Activated CD4-positive, alpha-beta memory T cell treated with anti-CD3 and anti-CD28 coated beads for 36 hours (primary cell): ENCODE results near the gene CSK. TPM values are rescaled to one million over a fixed set of nuclear protein-coding genes. Genes with fewer than 3 reads are reported as not detected.
A peak's percentile ranks its signal among the peaks of the same experiment; 100 is the strongest.

Experiments
- CTCF ChIA-PET: fragments of 350-600 bp; sonication (Branson Sonifier 250); formaldehyde crosslinking; loops from one replicate; lab custom pipeline; 2021; ENCODE audit warnings: antibody characterized with exemption, inconsistent platforms; lab: Charles Lee
- POLR2A ChIA-PET: fragments of 350-600 bp; sonication (Branson Sonifier 250); formaldehyde crosslinking; loops from one replicate; lab custom pipeline; 2021; ENCODE audit warnings: antibody characterized with exemption; lab: Charles Lee
- DNase-seq: peaks from one replicate; pipeline ENCODE4 v3.0.0-alpha.2; 2020
- H3K27ac Mint-ChIP-seq: one replicate; pipeline ENCODE4 v1.8.0; 2021; ENCODE audit warnings: mixed read lengths
- H3K27me3 Mint-ChIP-seq: one replicate; pipeline ENCODE4 v1.8.0; 2021; ENCODE audit warnings: mixed read lengths
- H3K36me3 Mint-ChIP-seq: one replicate; pipeline ENCODE4 v1.8.0; 2021; ENCODE audit warnings: mixed read lengths
- H3K4me1 Mint-ChIP-seq: one replicate; pipeline ENCODE4 v1.8.0; 2021; ENCODE audit warnings: low read depth, mixed read lengths
- H3K4me3 Mint-ChIP-seq: one replicate; pipeline ENCODE4 v1.8.0; 2021; ENCODE audit warnings: mild to moderate bottlenecking, mixed read lengths
- H3K9me3 Mint-ChIP-seq: one replicate; pipeline ENCODE4 v1.8.0; 2021; ENCODE audit warnings: mixed read lengths
- intact Hi-C: fragments of 100-400 bp; cut with micrococcal nuclease; formaldehyde crosslinking; loops from one replicate; pipeline ENCODE4 v1.15.1; 2023
- total RNA-seq, 2 experiments: library from RNA; stranded (reverse); gene quantifications; one replicate each; pipeline ENCODE4 v1.2.3, GENCODE V29; 2021

The CSK gene
- total RNA-seq, 2 experiments from 2014 or later: 260 to 262 TPM

- H3K9me3 Mint-ChIP-seq: no peaks in the 10 kb centered on the region
- no peak for DNase-seq
- POLR2A ChIA-PET: interaction anchor here (1.3 to 1.9 kb wide), 2 partner anchors 13 to 23 kb away, joined by 4 to 10 read pairs; no protein-coding TSS in a partner anchor
- peak overlapping the region; percentile 68 for H3K27ac Mint-ChIP-seq
- CTCF ChIA-PET: interaction anchor here (1.2 to 22.0 kb wide), 6 partner anchors 7 to 176 kb away, joined by 5 to 1220 read pairs (median 133); partner anchors contain the start of genes CSK and FAM219B
- H3K4me3 Mint-ChIP-seq: no peak overlapping the region
- peaks cover 58% of the 10 kb centered on the region for H3K4me1 Mint-ChIP-seq
- intact Hi-C loops: no loop called here
- H3K27me3 Mint-ChIP-seq: peaks cover under 1% of the 10 kb centered on the region
- H3K36me3 Mint-ChIP-seq: no peaks in the 10 kb centered on the region
These were observed 8.1 kb upstream of the CSK start for GRCh38 chr15:74773731-74774252.

GRCh38 chr15:74775132-74775562 is 6.7 kb upstream of the CSK start:
- H3K4me1 Mint-ChIP-seq: peaks cover 71% of the 10 kb centered on the region
- no peaks in the 10 kb centered on the region for H3K36me3 Mint-ChIP-seq
- intact Hi-C loops: no loop called here
- ChIA-PET CTCF (interaction anchor here (1.1 to 22.0 kb wide), 5 partner anchors 10 to 139 kb away, joined by 3 to 1220 read pairs (median 5); partner anchors contain the start of gene FAM219B), POLR2A (interaction anchor here (0.6 to 1.9 kb wide), 4 partner anchors 12 to 313 kb away, joined by 3 to 10 read pairs (median 4); no protein-coding TSS in a partner anchor)
- peak overlapping the region; percentile 99 for H3K27ac Mint-ChIP-seq
- no peak for DNase-seq
- H3K9me3 Mint-ChIP-seq: no peaks in the 10 kb centered on the region
- H3K4me3 Mint-ChIP-seq: no peak overlapping the region
- H3K27me3 Mint-ChIP-seq: no peaks in the 10 kb centered on the region

- CTCF ChIA-PET: interaction anchor here (0.9 to 22.0 kb wide), 3 partner anchors 9 to 126 kb away, joined by 3 to 1220 read pairs (median 3); no protein-coding TSS in a partner anchor
- H3K36me3 Mint-ChIP-seq: peaks cover 2% of the 10 kb centered on the region
- no peaks in the 10 kb centered on the region for H3K9me3 Mint-ChIP-seq
- DNase-seq: no peak
- POLR2A ChIA-PET: interaction anchor here (6.4 kb wide), 1 partner anchor 15 kb away, joined by 116 read pairs; no protein-coding TSS in a partner anchor
- no peaks in the 10 kb centered on the region for H3K27me3 Mint-ChIP-seq
- H3K4me3 Mint-ChIP-seq: no peak overlapping the region
- peak overlapping the region; percentile 99 for H3K27ac Mint-ChIP-seq
- intact Hi-C loops: no loop called here
- H3K4me1 Mint-ChIP-seq: peaks cover 77% of the 10 kb centered on the region
These were observed 6.0 kb upstream of the CSK start for GRCh38 chr15:74775894-74776293.

GRCh38 chr15:74776821-74777768 is 4.8 kb upstream of the CSK start:
- CTCF ChIA-PET: interaction anchor here (0.9 to 22.0 kb wide), 13 partner anchors 6 to 403 kb away, joined by 3 to 1220 read pairs (median 5); no protein-coding TSS in a partner anchor
- Mint-ChIP-seq H3K27me3 (no peaks in the 10 kb centered on the region), H3K9me3 (no peaks in the 10 kb centered on the region), H3K36me3 (peaks cover 2% of the 10 kb centered on the region), H3K27ac (peak overlapping the region; percentile 99), H3K4me3 (peak overlapping the region; percentile 78), H3K4me1 (peaks cover 74% of the 10 kb centered on the region)
- POLR2A ChIA-PET: interaction anchor here (0.6 to 6.4 kb wide), 6 partner anchors 8 to 125 kb away, joined by 3 to 116 read pairs (median 4); no protein-coding TSS in a partner anchor
- intact Hi-C loops: no loop called here
- peak; percentile 81 for DNase-seq

- POLR2A ChIA-PET: interaction anchor here (0.9 to 6.4 kb wide), 6 partner anchors 9 to 124 kb away, joined by 3 to 116 read pairs (median 4); no protein-coding TSS in a partner anchor
- DNase-seq: no peak
- Mint-ChIP-seq H3K27ac (peak overlapping the region; percentile 99), H3K4me3 (peak overlapping the region; percentile 78), H3K4me1 (peaks cover 72% of the 10 kb centered on the region), H3K27me3 (no peaks in the 10 kb centered on the region), H3K36me3 (peaks cover 5% of the 10 kb centered on the region), H3K9me3 (no peaks in the 10 kb centered on the region)
- intact Hi-C loops: no loop called here
- CTCF ChIA-PET: interaction anchor here (0.9 to 22.0 kb wide), 11 partner anchors 7 to 404 kb away, joined by 3 to 1220 read pairs (median 5); no protein-coding TSS in a partner anchor
These were observed 3.9 kb upstream of the CSK start for GRCh38 chr15:74777769-74778598.

GRCh38 chr15:74778599-74778970 is 3.3 kb upstream of the CSK start:
- peaks cover 70% of the 10 kb centered on the region for H3K4me1 Mint-ChIP-seq
- ChIA-PET CTCF (interaction anchor here (1.1 to 22.0 kb wide), 7 partner anchors 7 to 172 kb away, joined by 3 to 1220 read pairs (median 11); no protein-coding TSS in a partner anchor), POLR2A (interaction anchor here (1.0 to 6.4 kb wide), 4 partner anchors 10 to 128 kb away, joined by 3 to 116 read pairs (median 4); partner anchors contain the start of gene FAM219B)
- no peak for DNase-seq
- peaks cover 12% of the 10 kb centered on the region for H3K36me3 Mint-ChIP-seq
- intact Hi-C loops: no loop called here
- H3K27ac Mint-ChIP-seq: peak overlapping the region; percentile 99
- no peaks in the 10 kb centered on the region for H3K27me3 Mint-ChIP-seq
- no peak overlapping the region for H3K4me3 Mint-ChIP-seq
- no peaks in the 10 kb centered on the region for H3K9me3 Mint-ChIP-seq

GRCh38 chr15:74779162-74779648 is 2.7 kb upstream of the CSK start:
- no peak for DNase-seq
- ChIA-PET POLR2A (interaction anchor here (1.0 to 6.4 kb wide), 2 partner anchors 11 to 127 kb away, joined by 4 to 116 read pairs; partner anchors contain the start of gene FAM219B), CTCF (interaction anchor here (0.7 to 22.0 kb wide), 12 partner anchors 8 to 806 kb away, joined by 3 to 1220 read pairs (median 5); partner anchors contain the start of gene CPLX3)
- peaks cover 17% of the 10 kb centered on the region for H3K36me3 Mint-ChIP-seq
- H3K4me1 Mint-ChIP-seq: peaks cover 65% of the 10 kb centered on the region
- no peaks in the 10 kb centered on the region for H3K27me3 Mint-ChIP-seq
- no peaks in the 10 kb centered on the region for H3K9me3 Mint-ChIP-seq
- intact Hi-C loops: no loop called here
- H3K4me3 Mint-ChIP-seq: peak overlapping the region; percentile 58
- peak overlapping the region; percentile 99 for H3K27ac Mint-ChIP-seq

GRCh38 chr15:74780523-74781430 is 1.1 kb upstream of the CSK start:
- H3K27ac Mint-ChIP-seq: peak overlapping the region; percentile 99
- no peaks in the 10 kb centered on the region for H3K27me3 Mint-ChIP-seq
- ChIA-PET CTCF (interaction anchor here (0.7 to 22.0 kb wide), 12 partner anchors 10 to 170 kb away, joined by 3 to 1220 read pairs (median 4); partner anchors contain the start of genes CPLX3 and FAM219B), POLR2A (interaction anchor here (0.6 to 6.4 kb wide), 6 partner anchors 9 to 165 kb away, joined by 3 to 116 read pairs (median 3); partner anchors contain the start of gene CLK3)
- intact Hi-C loops: loop anchor here (1.0 to 10.0 kb wide), 7 partner anchors 9 to 786 kb away; partner anchors contain the start of genes COX5A, PML, STOML1 and UBL7
- H3K4me1 Mint-ChIP-seq: peaks cover 59% of the 10 kb centered on the region
- H3K9me3 Mint-ChIP-seq: no peaks in the 10 kb centered on the region
- peak; percentile 75 for DNase-seq
- H3K4me3 Mint-ChIP-seq: peak overlapping the region; percentile 85
- H3K36me3 Mint-ChIP-seq: peaks cover 31% of the 10 kb centered on the region

GRCh38 chr15:74782259-74783071 is 585 bp downstream of the CSK start:
- H3K36me3 Mint-ChIP-seq: peaks cover 38% of the 10 kb centered on the region
- H3K4me3 Mint-ChIP-seq: peak overlapping the region; percentile 90
- H3K4me1 Mint-ChIP-seq: peaks cover 48% of the 10 kb centered on the region
- peak; percentile 73 for DNase-seq
- no peaks in the 10 kb centered on the region for H3K9me3 Mint-ChIP-seq
- POLR2A ChIA-PET: interaction anchor here (0.6 to 6.4 kb wide), 6 partner anchors 8 to 124 kb away, joined by 3 to 116 read pairs (median 6); partner anchors contain the start of gene FAM219B
- H3K27me3 Mint-ChIP-seq: no peaks in the 10 kb centered on the region
- peak overlapping the region; percentile 99 for H3K27ac Mint-ChIP-seq
- CTCF ChIA-PET: interaction anchor here (1.0 to 22.0 kb wide), 7 partner anchors 11 to 166 kb away, joined by 3 to 1220 read pairs (median 9); partner anchors contain the start of gene CLK3
- intact Hi-C loops: loop anchor here (2.0 to 10.0 kb wide), 5 partner anchors 60 to 788 kb away; partner anchors contain the start of genes COX5A, PML, STOML1 and UBL7
